Panc1 (cell line): ENCODE results near the gene PEX6. TPM values are rescaled to one million over a fixed set of nuclear protein-coding genes. Genes with fewer than 3 reads are reported as not detected.
A peak's percentile ranks its signal among the peaks of the same experiment; 100 is the strongest.

ENCODE experiments used
- ATAC-seq: fragments of 200-7000 bp; cut with Tn5 transposase; 2 replicates; pipeline ENCODE4 v1.9.1; 2020; ENCODE audit warnings: mild to moderate bottlenecking, moderate library complexity
- BruUV-seq: library from RNA; stranded (reverse); fragments of 400-500 nt; replicated peaks from 2 replicates; lab custom pipeline; 2021; lab: Mats Ljungman, UMichigan
- CTCF ChIA-PET: fragments of 300-600 bp; sonication (Branson Sonifier 250); formaldehyde crosslinking; loops from one replicate; lab custom pipeline; 2022; ENCODE audit warnings: antibody characterized with exemption; lab: Charles Lee
- POLR2A ChIA-PET: fragments of 300-600 bp; sonication (Branson Sonifier 250); formaldehyde crosslinking; loops from one replicate; lab custom pipeline; 2022; ENCODE audit warnings: antibody characterized with exemption; lab: Charles Lee
- DNase-seq: peaks from one replicate; pipeline ENCODE4 v3.0.0-alpha.2; 2010; ENCODE audit warnings: low read depth, low spot score
- H3K27ac ChIP-seq: 2 replicates; pipeline ENCODE4 v1.5.1; 2011; ENCODE audit warnings: mild to moderate bottlenecking, low read length, inconsistent platforms
- H3K27me3 ChIP-seq: fragments of 200-500 bp; sonication (Bioruptor generic); 2 replicates; pipeline ENCODE4 v1.6.0; 2014; ENCODE audit warnings: low read length, inconsistent platforms; ENCODE audit not compliant: control insufficient read depth, insufficient read depth
- H3K36me3 ChIP-seq: fragments of 200-500 bp; sonication (Bioruptor generic); 2 replicates; pipeline ENCODE4 v1.5.1; 2014; ENCODE audit warnings: inconsistent platforms, mild to moderate bottlenecking, low read length, moderate library complexity; ENCODE audit not compliant: control insufficient read depth, insufficient read depth
- H3K4me1 ChIP-seq: 2 replicates; pipeline ENCODE4 v1.5.1; 2011; ENCODE audit warnings: inconsistent platforms, mild to moderate bottlenecking, low read length, moderate library complexity; ENCODE audit not compliant: control insufficient read depth, insufficient read depth
- H3K4me3 ChIP-seq, 2 experiments: 2 replicates each; pipeline ENCODE4 v1.5.1; 2011 to 2012; ENCODE audit warnings: low read depth in 2 of 2, low read length in 2 of 2, mild to moderate bottlenecking in 2 of 2, inconsistent platforms in 1 of 2, moderate library complexity in 1 of 2
- H3K9me3 ChIP-seq: fragments of 200-500 bp; sonication (Bioruptor generic); 2 replicates; pipeline ENCODE4 v1.5.1; 2014; ENCODE audit warnings: low read depth, mild to moderate bottlenecking, inconsistent platforms, low read length, moderate library complexity; ENCODE audit not compliant: control insufficient read depth, insufficient read depth
- CTCF ChIP-seq: fragments of 450-650 bp; IDR thresholded peaks from 2 replicates; pipeline ENCODE4 v1.5.1; 2017; ENCODE audit warnings: mild to moderate bottlenecking
- POLR2AphosphoS5 ChIP-seq: IDR thresholded peaks from 2 replicates; pipeline ENCODE4 v1.6.1; 2012; ENCODE audit warnings: mild to moderate bottlenecking, low read depth, low read length, moderate library complexity
- REST ChIP-seq, 2 experiments: IDR thresholded peaks; 2 replicates each; pipeline ENCODE4 v1.6.1; 2011 to 2012; ENCODE audit warnings: low read depth in 2 of 2, control low read depth in 1 of 2, low read length in 1 of 2, mild to moderate bottlenecking in 1 of 2, moderate library complexity in 1 of 2; ENCODE audit not compliant: insufficient read depth in 1 of 2
- SIN3A ChIP-seq: IDR thresholded peaks from 2 replicates; pipeline ENCODE4 v1.6.1; 2012; ENCODE audit warnings: low read depth, mild to moderate bottlenecking, low read length, moderate library complexity, borderline replicate concordance; ENCODE audit not compliant: insufficient read depth
- TCF7L2 ChIP-seq: IDR thresholded peaks from 2 replicates; pipeline ENCODE4 v1.6.1; 2011; ENCODE audit warnings: mild to moderate bottlenecking, low read depth, low read length, inconsistent platforms
- in situ Hi-C: cut with HindIII; loops from 2 replicates; pipeline ENCODE4 v1.10.0; 2016; ENCODE audit warnings: low sequenced_read_pairs, low pct_unique_long_range_greater_than_20kb
- intact Hi-C: fragments of 100-400 bp; cut with micrococcal nuclease; formaldehyde crosslinking; loops from one replicate; pipeline ENCODE4 v1.10.0; 2022; ENCODE audit not compliant: unreplicated experiment
- total RNA-seq: library from RNA; stranded (reverse); gene quantifications from one replicate; pipeline ENCODE4 v1.2.1, GENCODE V29; 2021; ENCODE audit not compliant: unreplicated experiment

The PEX6 gene
- total RNA-seq, 1 experiment from 2014 or later = 21.7 TPM

- H3K27ac ChIP-seq = no peak overlapping the region
- intact Hi-C loops (loop anchor here (10.0 kb wide), 1 partner anchor 56 kb away; no protein-coding TSS in a partner anchor), in situ Hi-C loops (no loop called here)
- H3K27me3 ChIP-seq = no peaks in the 10 kb centered on the region
- ChIA-PET POLR2A (no interaction called here), CTCF (no interaction called here)
- BruUV-seq = no TSS peak
- peaks cover 6% of the 10 kb centered on the region; the same call in 1 of the 2 replicates for H3K36me3 ChIP-seq
- ATAC-seq (peak; percentile 2; the same call in 1 of the 2 replicates), DNase-seq (no peak)
- TF ChIP-seq SIN3A (no peak), REST (IDR thresholded peaks at IDR 0.05; ENCODE audit: insufficient read depth in 1 of 2, low read depth in 2 of 2, low read length in 1 of 2) (0 out of 4 replicates have a peak, but pooled peaks of 1 of the 2 experiments have one; percentile 20)
- H3K9me3 ChIP-seq = no peaks in the 10 kb centered on the region
- H3K4me3 ChIP-seq = peak overlapping the region; percentile 55 to 84
- peaks cover 7% of the 10 kb centered on the region for H3K4me1 ChIP-seq
Observed at GRCh38 chr6:42961020-42961470, 17.9 kb downstream of the PEX6 start.

DNA sequence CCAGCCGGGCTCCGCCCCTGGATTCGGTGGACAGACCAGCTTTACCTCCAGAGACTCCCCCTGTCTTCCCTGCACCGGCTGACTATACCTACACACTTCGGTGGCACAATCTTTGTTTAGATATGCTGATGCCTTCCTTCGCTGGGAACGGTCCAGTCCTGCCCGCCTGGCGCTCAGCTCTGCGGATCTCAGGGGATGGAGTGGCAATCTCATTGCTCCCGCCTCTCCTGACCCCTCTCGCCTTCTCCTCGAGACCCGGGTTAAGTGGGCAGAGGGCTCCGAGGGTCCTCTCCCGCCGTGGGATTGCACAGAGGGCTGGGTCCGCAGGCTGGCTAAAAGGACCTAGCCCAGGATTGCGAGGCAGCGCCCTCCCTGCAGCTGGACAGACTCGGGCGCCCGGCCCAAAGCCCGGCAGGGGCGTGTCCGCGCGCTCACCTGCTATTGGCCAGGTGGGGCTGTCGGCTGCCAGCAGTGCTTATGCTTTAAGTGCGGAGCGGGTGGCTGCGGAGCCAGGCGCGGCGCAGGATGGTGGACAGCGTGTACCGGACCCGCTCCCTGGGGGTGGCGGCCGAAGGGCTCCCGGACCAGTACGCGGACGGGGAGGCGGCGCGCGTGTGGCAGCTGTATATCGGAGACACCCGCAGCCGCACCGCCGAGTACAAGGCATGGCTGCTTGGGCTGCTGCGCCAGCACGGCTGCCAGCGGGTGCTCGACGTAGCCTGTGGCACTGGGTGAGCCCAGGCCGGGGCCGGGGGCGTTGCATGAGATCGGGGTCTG lies 18.6 kb downstream of the PEX6 start, which contains the start of gene GNMT:
Gene GNMT (plus strand): TSS at position 512 of the 777 bp plus-strand sequence. CDS start 14 bp downstream, at position 526.
- intact Hi-C loops = loop anchor here (10.0 kb wide), 1 partner anchor 56 kb away; no protein-coding TSS in a partner anchor
- no peak for DNase-seq
- Histone ChIP-seq H3K27ac (no peak within 1 kb of the TSS), H3K4me3 (peak within 1 kb of the TSS; percentile 55 to 84), H3K4me1 (peaks cover 7% of the 10 kb centered on the region), H3K36me3 (peaks cover 6% of the 10 kb centered on the region; the same call in 1 of the 2 replicates), H3K9me3 (no peaks in the 10 kb centered on the region), H3K27me3 (no peaks in the 10 kb centered on the region)
- ChIA-PET CTCF (no interaction called here), POLR2A (interaction anchor here (0.5 to 1.1 kb wide), 2 partner anchors 24 to 36 kb away, joined by 5 to 6 read pairs; partner anchors contain the start of gene PPP2R5D)
- ATAC-seq = peak; percentile 88
- no TSS peak for BruUV-seq
- in situ Hi-C loops = no loop called here
- TF ChIP-seq CTCF = no peak
- TF ChIP-seq REST (IDR thresholded peaks at IDR 0.05; ENCODE audit: insufficient read depth in 1 of 2, low read depth in 2 of 2, low read length in 1 of 2) = no peak
- no peak for TF ChIP-seq SIN3A
- 0 out of 2 replicates have a peak, but pooled peaks have one; percentile 23 for TF ChIP-seq TCF7L2
- no peak for TF ChIP-seq POLR2AphosphoS5
